ENCODE measurements around the gene ATP6AP2. TPM values are rescaled to one million over a fixed set of nuclear protein-coding genes. Genes with fewer than 3 reads are reported as not detected.

Gene ATP6AP2
- total RNA-seq, 1 donor = 132 TPM

- no peaks in the 10 kb centered on the region for H3K27me3 ChIP-seq (ENCODE audit: insufficient read depth, low read length)
- no peaks in the 10 kb centered on the region for H3K36me3 ChIP-seq (ENCODE audit: insufficient read depth, low read length)
- H3K79me2 ChIP-seq (ENCODE audit: insufficient read depth, low read length) = peaks cover 34% of the 10 kb centered on the region
- H3K9me3 ChIP-seq (ENCODE audit: low read depth, low read length) = no peaks in the 10 kb centered on the region
- H3K4me1 ChIP-seq (ENCODE audit: insufficient read depth, low read length) = peaks cover 28% of the 10 kb centered on the region
- peak within 1 kb of the TSS; percentile 84 for H3K4me3 ChIP-seq (ENCODE audit: insufficient read depth, low read length)
- H2AFZ ChIP-seq (ENCODE audit: low read length) = peak within 1 kb of the TSS; percentile 76
- H3K27ac ChIP-seq (ENCODE audit: low read depth, low read length) = peak within 1 kb of the TSS; percentile 79
- H3K4me2 ChIP-seq (ENCODE audit: insufficient read depth, low read length) = peak within 1 kb of the TSS; percentile 91
- H4K20me1 ChIP-seq (ENCODE audit: insufficient read depth, low read length) = peaks cover 8% of the 10 kb centered on the region
- no peak for TF ChIP-seq CTCF (IDR thresholded peaks at IDR 0.05; ENCODE audit: extremely low read depth, low read depth, low read length)
- peak; percentile 97 for DNase-seq (ENCODE audit: insufficient read length, low spot score, missing footprints)
These were observed 66.8 kb downstream of the ATP6AP2 start, which contains the start of gene CXorf38 for GRCh38 chrX:40647307-40648197. Gene CXorf38 (minus strand): TSS chrX:40647561. CDS start chrX:40647520, 41 bp downstream.

- Histone ChIP-seq H3K9me3 (ENCODE audit: low read depth, low read length) (no peaks in the 10 kb centered on the region), H3K27me3 (ENCODE audit: insufficient read depth, low read length) (peaks cover 4% of the 10 kb centered on the region), H3K4me3 (ENCODE audit: insufficient read depth, low read length) (no peak overlapping the region), H3K4me2 (ENCODE audit: insufficient read depth, low read length) (no peak overlapping the region), H2AFZ (ENCODE audit: low read length) (no peak overlapping the region), H3K36me3 (ENCODE audit: insufficient read depth, low read length) (peaks cover 10% of the 10 kb centered on the region), H3K79me2 (ENCODE audit: insufficient read depth, low read length) (peaks cover 6% of the 10 kb centered on the region), H4K20me1 (ENCODE audit: insufficient read depth, low read length) (no peaks in the 10 kb centered on the region), H3K27ac (ENCODE audit: low read depth, low read length) (no peak overlapping the region), H3K4me1 (ENCODE audit: insufficient read depth, low read length) (peaks cover 6% of the 10 kb centered on the region)
- peak; percentile 76 for TF ChIP-seq CTCF (IDR thresholded peaks at IDR 0.05; ENCODE audit: extremely low read depth, low read depth, low read length)
- peak; percentile 77 for DNase-seq (ENCODE audit: insufficient read length, low spot score, missing footprints)
These were observed 71.0 kb downstream of the ATP6AP2 start for GRCh38 chrX:40651620-40652223.

GRCh38 chrX:40652664-40653063 lies 71.9 kb downstream of the ATP6AP2 start:
- no peak overlapping the region for H3K4me2 ChIP-seq (ENCODE audit: insufficient read depth, low read length)
- no peak overlapping the region for H3K27ac ChIP-seq (ENCODE audit: low read depth, low read length)
- TF ChIP-seq CTCF (IDR thresholded peaks at IDR 0.05; ENCODE audit: extremely low read depth, low read depth, low read length) = no peak
- peaks cover 5% of the 10 kb centered on the region for H3K4me1 ChIP-seq (ENCODE audit: insufficient read depth, low read length)
- H2AFZ ChIP-seq (ENCODE audit: low read length) = no peak overlapping the region
- H3K36me3 ChIP-seq (ENCODE audit: insufficient read depth, low read length) = peaks cover 10% of the 10 kb centered on the region
- peaks cover 4% of the 10 kb centered on the region for H3K27me3 ChIP-seq (ENCODE audit: insufficient read depth, low read length)
- no peaks in the 10 kb centered on the region for H3K9me3 ChIP-seq (ENCODE audit: low read depth, low read length)
- no peak for DNase-seq (ENCODE audit: insufficient read length, low spot score, missing footprints)
- H4K20me1 ChIP-seq (ENCODE audit: insufficient read depth, low read length) = no peaks in the 10 kb centered on the region
- no peak overlapping the region for H3K4me3 ChIP-seq (ENCODE audit: insufficient read depth, low read length)
- H3K79me2 ChIP-seq (ENCODE audit: insufficient read depth, low read length) = no peaks in the 10 kb centered on the region

- Histone ChIP-seq H3K79me2 (ENCODE audit: insufficient read depth, low read length) (no peaks in the 10 kb centered on the region), H4K20me1 (ENCODE audit: insufficient read depth, low read length) (no peaks in the 10 kb centered on the region), H3K4me1 (ENCODE audit: insufficient read depth, low read length) (no peaks in the 10 kb centered on the region), H3K27ac (ENCODE audit: low read depth, low read length) (no peak overlapping the region), H3K9me3 (ENCODE audit: low read depth, low read length) (no peaks in the 10 kb centered on the region), H2AFZ (ENCODE audit: low read length) (no peak overlapping the region), H3K4me2 (ENCODE audit: insufficient read depth, low read length) (no peak overlapping the region), H3K4me3 (ENCODE audit: insufficient read depth, low read length) (no peak overlapping the region), H3K27me3 (ENCODE audit: insufficient read depth, low read length) (peaks cover 4% of the 10 kb centered on the region), H3K36me3 (ENCODE audit: insufficient read depth, low read length) (peaks cover 10% of the 10 kb centered on the region)
- no peak for DNase-seq (ENCODE audit: insufficient read length, low spot score, missing footprints)
- no peak for TF ChIP-seq CTCF (IDR thresholded peaks at IDR 0.05; ENCODE audit: extremely low read depth, low read depth, low read length)
These were observed 72.8 kb downstream of the ATP6AP2 start for GRCh38 chrX:40653535-40653934.

All from osteoblast (primary cell).